ENCODE measurements around the gene LIAS. TPM values are rescaled to one million over a fixed set of nuclear protein-coding genes. Genes with fewer than 3 reads are reported as not detected.

LIAS gene
- total RNA-seq, 1 donor from 2014 or later: 9.4 TPM

GRCh38 chr4:39450618-39451017 lies 8.2 kb upstream of the LIAS start:
- TF ChIP-seq, protein P1, sequence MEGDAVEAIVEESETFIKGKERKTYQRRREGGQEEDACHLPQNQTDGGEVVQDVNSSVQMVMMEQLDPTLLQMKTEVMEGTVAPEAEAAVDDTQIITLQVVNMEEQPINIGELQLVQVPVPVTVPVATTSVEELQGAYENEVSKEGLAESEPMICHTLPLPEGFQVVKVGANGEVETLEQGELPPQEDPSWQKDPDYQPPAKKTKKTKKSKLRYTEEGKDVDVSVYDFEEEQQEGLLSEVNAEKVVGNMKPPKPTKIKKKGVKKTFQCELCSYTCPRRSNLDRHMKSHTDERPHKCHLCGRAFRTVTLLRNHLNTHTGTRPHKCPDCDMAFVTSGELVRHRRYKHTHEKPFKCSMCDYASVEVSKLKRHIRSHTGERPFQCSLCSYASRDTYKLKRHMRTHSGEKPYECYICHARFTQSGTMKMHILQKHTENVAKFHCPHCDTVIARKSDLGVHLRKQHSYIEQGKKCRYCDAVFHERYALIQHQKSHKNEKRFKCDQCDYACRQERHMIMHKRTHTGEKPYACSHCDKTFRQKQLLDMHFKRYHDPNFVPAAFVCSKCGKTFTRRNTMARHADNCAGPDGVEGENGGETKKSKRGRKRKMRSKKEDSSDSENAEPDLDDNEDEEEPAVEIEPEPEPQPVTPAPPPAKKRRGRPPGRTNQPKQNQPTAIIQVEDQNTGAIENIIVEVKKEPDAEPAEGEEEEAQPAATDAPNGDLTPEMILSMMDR (IDR thresholded peaks at IDR 0.05; ENCODE audit: partially characterized antibody, unreplicated experiment): no peak
- no peak overlapping the region for H3K27ac Mint-ChIP-seq (ENCODE audit: unreplicated experiment)
- peaks cover 5% of the 10 kb centered on the region for H3K4me1 Mint-ChIP-seq (ENCODE audit: low read depth, unreplicated experiment)
- DNase-seq: no peak
- peaks cover 6% of the 10 kb centered on the region for H3K36me3 Mint-ChIP-seq (ENCODE audit: unreplicated experiment)
- no peaks in the 10 kb centered on the region for H3K9me3 Mint-ChIP-seq (ENCODE audit: unreplicated experiment)
- H3K27me3 Mint-ChIP-seq (ENCODE audit: unreplicated experiment): peaks cover 2% of the 10 kb centered on the region
- no peak overlapping the region for H3K4me3 Mint-ChIP-seq (ENCODE audit: unreplicated experiment)

- H3K27ac Mint-ChIP-seq (ENCODE audit: unreplicated experiment): no peak overlapping the region
- H3K4me1 Mint-ChIP-seq (ENCODE audit: low read depth, unreplicated experiment): peaks cover 7% of the 10 kb centered on the region
- no peaks in the 10 kb centered on the region for H3K9me3 Mint-ChIP-seq (ENCODE audit: unreplicated experiment)
- no peak for DNase-seq
- no peak overlapping the region for H3K4me3 Mint-ChIP-seq (ENCODE audit: unreplicated experiment)
- TF ChIP-seq, protein P1 (IDR thresholded peaks at IDR 0.05; ENCODE audit: partially characterized antibody, unreplicated experiment): no peak
- H3K36me3 Mint-ChIP-seq (ENCODE audit: unreplicated experiment): peaks cover 6% of the 10 kb centered on the region
- H3K27me3 Mint-ChIP-seq (ENCODE audit: unreplicated experiment): peaks cover 2% of the 10 kb centered on the region
Observed at GRCh38 chr4:39451423-39452023, 7.3 kb upstream of the LIAS start.

- Mint-ChIP-seq H3K27ac (ENCODE audit: unreplicated experiment) (no peak overlapping the region), H3K4me3 (ENCODE audit: unreplicated experiment) (peak overlapping the region; percentile 5), H3K36me3 (ENCODE audit: unreplicated experiment) (peaks cover 6% of the 10 kb centered on the region), H3K9me3 (ENCODE audit: unreplicated experiment) (no peaks in the 10 kb centered on the region), H3K27me3 (ENCODE audit: unreplicated experiment) (peaks cover 2% of the 10 kb centered on the region), H3K4me1 (ENCODE audit: low read depth, unreplicated experiment) (peaks cover 13% of the 10 kb centered on the region)
- no peak for DNase-seq
- TF ChIP-seq, protein P1 (IDR thresholded peaks at IDR 0.05; ENCODE audit: partially characterized antibody, unreplicated experiment): no peak
Observed at GRCh38 chr4:39452153-39452859, 6.5 kb upstream of the LIAS start.

DNA sequence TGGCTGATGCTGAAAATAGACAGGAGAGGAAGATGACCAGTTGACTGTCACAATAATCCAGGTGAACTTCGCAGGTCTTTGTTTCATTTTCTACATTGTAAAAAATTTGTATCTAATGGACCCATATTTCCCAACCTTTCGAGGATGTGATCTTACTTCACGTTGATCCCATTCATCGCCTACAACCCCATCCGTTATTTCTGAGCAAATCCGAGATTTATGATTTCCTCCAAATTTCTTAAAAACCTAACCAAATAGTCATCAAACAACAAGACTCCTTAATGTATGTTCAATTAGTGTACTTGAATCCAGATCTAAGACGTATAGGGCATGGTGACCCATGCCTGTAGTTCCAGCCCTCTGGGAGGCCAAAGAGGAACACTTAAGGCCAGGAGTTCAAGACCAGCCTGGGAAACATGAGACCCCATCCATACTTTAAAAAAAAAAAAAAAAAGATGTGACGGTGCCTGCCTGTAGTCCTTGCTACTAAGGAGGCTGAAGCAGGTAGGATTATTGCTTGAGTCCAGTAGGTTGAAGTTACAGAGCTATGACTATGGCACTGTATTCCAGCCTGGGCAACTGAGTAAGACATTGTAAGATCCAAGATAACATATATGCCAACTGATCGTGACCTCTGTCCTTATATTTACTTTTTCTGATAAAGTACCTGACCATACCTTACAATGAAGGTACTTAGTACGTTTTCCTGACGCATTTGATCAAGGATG lies 5.8 kb upstream of the LIAS start:
- Mint-ChIP-seq H3K4me1 (ENCODE audit: low read depth, unreplicated experiment) (peaks cover 9% of the 10 kb centered on the region), H3K27me3 (ENCODE audit: unreplicated experiment) (peaks cover 2% of the 10 kb centered on the region), H3K36me3 (ENCODE audit: unreplicated experiment) (peaks cover 6% of the 10 kb centered on the region), H3K27ac (ENCODE audit: unreplicated experiment) (peak overlapping the region; percentile 46), H3K4me3 (ENCODE audit: unreplicated experiment) (no peak overlapping the region), H3K9me3 (ENCODE audit: unreplicated experiment) (peaks cover under 1% of the 10 kb centered on the region)
- TF ChIP-seq, protein P1 (IDR thresholded peaks at IDR 0.05; ENCODE audit: partially characterized antibody, unreplicated experiment): no peak
- DNase-seq: no peak
